NT2/D1 (cell line): ENCODE data around the gene TRAF2.

ENCODE experiments used
- DNase-seq: peaks from one replicate; pipeline ENCODE4 v3.0.0-alpha.2; 2011; ENCODE audit warnings: low read depth, low spot score
- H3K27me3 ChIP-seq: 2 replicates; pipeline ENCODE4 v1.6.0; 2011; ENCODE audit warnings: mild to moderate bottlenecking; ENCODE audit not compliant: insufficient read length, insufficient read depth
- H3K36me3 ChIP-seq: 2 replicates; pipeline ENCODE4 v1.6.1; 2011; ENCODE audit warnings: mild to moderate bottlenecking, low read length, mixed read lengths; ENCODE audit not compliant: insufficient read depth, insufficient read length
- H3K4me1 ChIP-seq: 2 replicates; pipeline ENCODE4 v1.5.1; 2011; ENCODE audit not compliant: insufficient read depth, insufficient read length
- H3K4me3 ChIP-seq: 2 replicates; pipeline ENCODE4 v1.5.1; 2011; ENCODE audit warnings: low read depth; ENCODE audit not compliant: insufficient read length
- H3K9ac ChIP-seq: 2 replicates; pipeline ENCODE4 v1.6.0; 2011; ENCODE audit warnings: low read depth; ENCODE audit not compliant: insufficient read length
- H3K9me3 ChIP-seq: 2 replicates; pipeline ENCODE4 v1.5.1; 2011; ENCODE audit warnings: mild to moderate bottlenecking, low read length; ENCODE audit not compliant: insufficient read depth
- SUZ12 ChIP-seq: IDR thresholded peaks from 2 replicates; pipeline ENCODE4 v1.6.1; 2011; ENCODE audit not compliant: insufficient read length, insufficient read depth; ENCODE audit errors: extremely low read depth
- YY1 ChIP-seq: IDR thresholded peaks from 2 replicates; pipeline ENCODE4 v1.6.1; 2011; ENCODE audit not compliant: insufficient read length, insufficient read depth
- ZNF274 ChIP-seq: IDR thresholded peaks from 2 replicates; pipeline ENCODE4 v1.6.1; 2011; ENCODE audit warnings: mild to moderate bottlenecking, low read depth, low read length

The TRAF2 gene

DNA sequence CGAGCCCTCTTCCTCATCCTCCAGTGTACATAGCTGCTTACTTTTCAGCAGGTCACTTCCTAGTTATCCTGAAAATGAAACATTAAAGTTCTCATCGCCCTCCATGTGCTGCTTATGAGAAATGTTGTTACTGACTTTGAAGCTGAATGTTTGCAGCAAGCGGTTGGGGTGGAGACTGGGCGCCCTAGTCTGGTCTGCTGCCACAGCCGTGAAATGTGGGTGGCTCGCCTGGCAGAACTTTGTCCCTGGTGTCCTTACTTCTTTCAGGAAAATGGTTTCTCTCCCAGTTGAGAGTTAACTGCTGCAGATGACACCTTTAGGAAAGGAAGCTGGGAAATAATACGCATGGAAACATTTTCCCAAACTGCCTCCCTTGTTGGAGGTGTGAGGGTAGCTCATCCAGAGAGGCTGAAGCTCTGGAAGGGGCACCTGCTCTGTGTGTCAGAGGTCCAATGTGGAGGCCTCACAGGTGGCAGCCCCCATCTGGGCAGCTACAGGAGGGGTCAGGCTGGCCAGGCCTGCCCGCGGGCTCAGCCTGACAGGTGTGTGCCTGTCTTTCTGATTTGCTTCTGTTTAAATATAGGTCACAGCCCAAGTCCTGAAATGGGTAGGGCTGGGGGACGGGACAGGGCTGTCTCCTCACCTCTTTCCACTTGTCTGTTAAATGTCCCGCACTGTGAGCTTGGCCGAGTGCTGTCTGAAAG lies 24.0 kb downstream of the TRAF2 start:
- peaks cover 77% of the 10 kb centered on the region for H3K36me3 ChIP-seq
- H3K27me3 ChIP-seq, result no peaks in the 10 kb centered on the region
- no peaks in the 10 kb centered on the region for H3K9me3 ChIP-seq
- H3K4me1 ChIP-seq, result peaks cover 2% of the 10 kb centered on the region
- H3K4me3 ChIP-seq, result no peak overlapping the region
- TF ChIP-seq ZNF274 (no peak), SUZ12 (no peak), YY1 (no peak)
- no peak for DNase-seq
- H3K9ac ChIP-seq, result no peak overlapping the region

DNA sequence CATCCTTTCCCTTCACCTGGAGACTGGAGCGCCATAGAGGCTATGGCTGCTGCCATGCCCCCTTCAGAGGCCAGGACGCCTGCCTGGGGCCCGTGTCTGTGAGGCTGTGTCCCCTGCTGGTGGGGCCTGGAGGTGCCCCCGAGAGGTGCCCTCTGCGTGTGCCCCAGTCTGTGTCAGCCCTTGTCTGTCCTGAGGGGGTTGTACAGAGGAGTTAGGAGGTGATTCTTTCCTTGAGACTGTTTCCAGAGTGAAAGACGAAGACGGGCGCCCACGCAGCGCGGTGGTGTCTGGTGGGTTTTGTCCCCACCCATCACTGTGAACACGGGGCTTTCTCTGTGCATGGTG lies 24.6 kb downstream of the TRAF2 start:
- H3K9me3 ChIP-seq, result no peaks in the 10 kb centered on the region
- H3K27me3 ChIP-seq, result no peaks in the 10 kb centered on the region
- H3K36me3 ChIP-seq, result peaks cover 78% of the 10 kb centered on the region
- H3K4me3 ChIP-seq, result no peak overlapping the region
- TF ChIP-seq SUZ12 (no peak), YY1 (no peak)
- H3K9ac ChIP-seq, result no peak overlapping the region
- peaks cover 2% of the 10 kb centered on the region for H3K4me1 ChIP-seq
- no peak for DNase-seq

DNA sequence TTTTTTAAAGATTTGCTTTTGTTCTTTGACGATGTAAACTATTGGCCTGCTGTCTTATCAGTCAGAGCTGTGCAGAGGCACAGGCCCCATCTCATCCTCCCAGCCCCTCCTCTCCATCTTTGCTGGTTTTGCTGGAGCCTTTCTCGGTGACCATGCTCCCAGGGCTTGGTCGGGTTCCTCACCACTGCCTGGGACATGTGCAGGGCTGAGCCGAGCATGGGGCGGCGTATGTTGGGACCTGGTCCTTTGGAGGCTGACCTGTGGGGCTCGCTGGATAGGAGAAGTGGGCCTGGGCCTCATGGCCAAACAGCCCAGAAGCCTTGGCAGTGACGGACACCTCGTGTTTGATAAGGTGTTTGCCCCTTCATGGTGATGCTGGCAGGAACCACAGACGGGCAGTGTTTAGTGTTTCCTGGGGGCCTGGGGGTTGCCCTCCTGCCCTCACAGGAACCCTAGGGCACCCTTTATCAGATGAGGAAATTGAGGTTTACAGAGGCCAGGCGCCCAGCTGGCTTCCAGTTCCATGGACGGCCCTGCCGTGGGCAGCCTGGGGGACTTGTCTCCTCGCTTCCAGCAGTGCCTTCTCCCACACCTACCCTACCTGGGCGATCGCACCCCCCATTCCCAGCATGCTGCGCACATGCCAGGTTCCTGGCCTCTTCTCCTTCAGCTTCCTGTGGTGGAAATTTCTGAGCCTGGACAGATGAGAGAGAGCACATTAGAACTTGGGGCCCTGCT lies 27.6 kb downstream of the TRAF2 start:
- no peak for TF ChIP-seq ZNF274
- no peak for TF ChIP-seq YY1
- TF ChIP-seq SUZ12, result no peak
- H3K36me3 ChIP-seq, result peaks cover 74% of the 10 kb centered on the region
- H3K27me3 ChIP-seq, result no peaks in the 10 kb centered on the region

DNA sequence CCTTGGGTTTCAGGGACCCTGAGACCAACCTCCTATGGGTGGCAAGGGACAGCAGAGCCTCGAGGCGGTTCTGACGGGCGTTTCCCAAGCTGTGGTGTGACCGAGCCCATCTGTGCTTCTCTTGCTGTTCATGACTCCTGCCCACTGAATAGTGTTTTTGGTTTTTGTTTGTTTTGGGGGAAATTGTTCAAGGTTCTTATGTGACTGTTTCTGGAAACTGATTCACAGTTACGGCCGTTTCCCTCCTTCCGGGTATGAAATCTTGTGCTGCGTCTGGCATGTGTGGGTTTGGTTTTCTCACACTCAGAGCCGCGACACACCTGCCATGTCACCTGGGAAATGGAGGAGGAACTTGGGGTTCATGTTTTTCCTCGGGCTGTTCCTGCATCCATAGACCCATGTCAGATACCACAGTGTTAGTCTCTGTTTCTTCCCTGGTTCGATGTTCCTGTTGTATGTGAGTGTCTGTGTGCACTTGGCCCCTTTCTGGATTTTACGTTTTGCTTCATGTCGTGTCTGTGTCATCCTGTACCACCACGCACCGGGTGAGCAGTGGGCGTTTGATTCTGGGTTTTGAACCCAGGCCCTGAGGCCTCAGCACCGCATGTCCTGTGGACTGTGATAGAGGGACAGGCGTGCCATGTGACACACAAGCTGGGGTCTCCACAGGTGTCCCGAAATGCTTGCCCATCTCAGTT lies 29.5 kb downstream of the TRAF2 start:
- no peak for DNase-seq
- no peak overlapping the region for H3K9ac ChIP-seq
- no peak overlapping the region for H3K4me3 ChIP-seq
- TF ChIP-seq YY1 (no peak), SUZ12 (no peak)
- H3K4me1 ChIP-seq, result peaks cover 3% of the 10 kb centered on the region
- no peaks in the 10 kb centered on the region for H3K27me3 ChIP-seq
- H3K36me3 ChIP-seq, result peaks cover 69% of the 10 kb centered on the region
- no peaks in the 10 kb centered on the region for H3K9me3 ChIP-seq

More for the DNA sequence above, 27.6 kb downstream of the TRAF2 start:
- Histone ChIP-seq H3K9me3 (no peaks in the 10 kb centered on the region), H3K4me1 (peaks cover 2% of the 10 kb centered on the region), H3K4me3 (no peak overlapping the region), H3K9ac (no peak overlapping the region)
- no peak for DNase-seq

DNA sequence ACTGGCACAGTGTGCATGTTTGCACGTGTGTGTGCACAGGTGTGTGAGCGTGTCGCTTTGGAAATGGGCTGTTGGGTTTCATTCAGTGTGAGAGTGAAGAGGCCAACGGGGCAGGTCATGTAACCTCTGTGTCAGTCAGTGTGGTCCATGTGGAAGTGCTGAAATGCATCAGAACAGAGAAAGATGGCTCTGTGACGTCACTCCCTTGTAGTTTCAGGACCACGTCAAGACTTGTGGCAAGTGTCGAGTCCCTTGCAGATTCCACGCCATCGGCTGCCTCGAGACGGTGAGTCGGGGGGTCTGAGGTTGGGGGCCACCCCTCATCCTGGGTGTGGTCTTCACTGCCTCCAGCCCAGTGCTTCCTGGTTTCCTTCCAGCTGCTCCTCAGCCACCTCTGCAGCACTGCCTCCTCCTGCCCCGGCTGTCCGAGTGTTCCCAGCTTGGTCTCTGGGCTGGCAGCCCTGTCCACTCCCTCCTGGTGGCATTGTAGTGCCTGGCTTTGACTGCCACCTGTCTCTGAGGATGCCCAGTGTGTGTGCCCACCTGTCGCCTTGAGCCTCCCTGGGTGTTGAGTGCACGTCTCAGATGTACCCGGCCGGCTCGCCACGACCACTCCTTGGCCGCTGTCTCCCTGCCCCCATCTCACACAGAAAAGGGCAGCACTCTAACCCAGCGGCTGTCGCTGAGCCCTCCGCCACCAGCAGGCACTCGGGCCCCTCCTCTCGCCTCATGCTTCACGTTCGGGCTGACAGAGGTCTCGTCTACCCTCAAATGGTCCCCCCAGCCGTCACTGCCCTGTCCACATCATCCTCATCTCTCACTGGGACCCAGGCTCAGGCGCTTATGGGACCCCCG lies 30.2 kb downstream of the TRAF2 start:
- H3K27me3 ChIP-seq, result no peaks in the 10 kb centered on the region
- peaks cover 7% of the 10 kb centered on the region for H3K4me1 ChIP-seq
- H3K9me3 ChIP-seq, result no peaks in the 10 kb centered on the region
- TF ChIP-seq ZNF274, result no peak
- TF ChIP-seq YY1, result no peak
- no peak for TF ChIP-seq SUZ12
- no peak for DNase-seq
- H3K36me3 ChIP-seq, result peaks cover 70% of the 10 kb centered on the region
- H3K9ac ChIP-seq, result no peak overlapping the region
- H3K4me3 ChIP-seq, result no peak overlapping the region

DNA sequence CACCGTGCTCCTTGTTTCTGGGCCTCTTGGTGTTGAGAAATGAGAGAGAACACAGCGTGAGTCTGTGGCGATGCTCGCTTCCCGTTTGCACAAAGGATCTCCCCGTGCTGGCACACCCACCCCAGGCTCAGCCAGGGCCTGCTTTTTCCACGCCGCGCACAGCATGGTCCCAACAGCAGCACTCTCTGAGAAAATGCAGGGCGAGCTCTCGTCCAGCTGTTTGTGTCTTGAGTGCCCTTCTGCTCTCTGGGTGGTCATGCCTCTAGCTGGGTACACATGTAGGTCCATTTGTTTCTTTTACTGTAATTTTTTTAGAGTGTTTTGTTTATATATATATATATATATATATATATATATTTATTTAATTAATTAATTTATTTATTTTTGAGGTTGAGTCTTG lies 31.6 kb downstream of the TRAF2 start:
- TF ChIP-seq SUZ12 (no peak), YY1 (no peak), ZNF274 (no peak)
- DNase-seq, result no peak
- H3K27me3 ChIP-seq, result no peaks in the 10 kb centered on the region
- no peaks in the 10 kb centered on the region for H3K9me3 ChIP-seq
- peaks cover 78% of the 10 kb centered on the region for H3K36me3 ChIP-seq
- H3K4me1 ChIP-seq, result peaks cover 7% of the 10 kb centered on the region
- no peak overlapping the region for H3K9ac ChIP-seq
- H3K4me3 ChIP-seq, result no peak overlapping the region
